HEK293 (cell line): ENCODE data around the gene ZNF688.
A peak's percentile ranks its signal among the peaks of the same experiment; 100 is the strongest.

Source experiments
- CTCF ChIA-PET: fragments of 350-600 bp; formaldehyde crosslinking; extraction: SDS; loops from one replicate; lab custom pipeline; 2021; ENCODE audit warnings: antibody characterized with exemption; lab: Yijun Ruan, JAX
- POLR2A ChIA-PET: fragments of 300-600 bp; formaldehyde crosslinking; extraction: SDS; loops from one replicate; lab custom pipeline; 2020; ENCODE audit warnings: antibody characterized with exemption, inconsistent platforms; lab: Yijun Ruan, JAX
- H3K27ac ChIP-seq: fragments of 200-500 bp; sonication (Bioruptor generic); 2 replicates; pipeline ENCODE4 v1.5.1; 2014; ENCODE audit warnings: low read depth, low read length, control low read depth, inconsistent platforms; ENCODE audit errors: extremely low read depth
- H3K36me3 ChIP-seq, 2 experiments: fragments of 200-500 bp in 1 of 2; sonication (Bioruptor generic) in 1 of 2; 1 replicate in 1 of 2; 2 replicates in 1 of 2; pipeline ENCODE4 v1.5.1; 2014 to 2017; ENCODE audit warnings: inconsistent platforms in 2 of 2, low read length in 2 of 2; ENCODE audit not compliant: control insufficient read depth in 2 of 2, insufficient read depth in 1 of 2
- H3K4me1 ChIP-seq: fragments of 200-500 bp; sonication (Bioruptor generic); 2 replicates; pipeline ENCODE4 v1.5.1; 2014; ENCODE audit warnings: mild to moderate bottlenecking, low read length, inconsistent platforms; ENCODE audit not compliant: control insufficient read depth, insufficient read depth
- H3K4me3 ChIP-seq: 2 replicates; pipeline ENCODE4 v1.5.1; 2011; ENCODE audit warnings: low read depth, mild to moderate bottlenecking, control low read depth, low read length, moderate library complexity
- H3K9me3 ChIP-seq: fragments of 200-500 bp; sonication (Bioruptor generic); 2 replicates; pipeline ENCODE4 v1.5.1; 2014; ENCODE audit warnings: low read depth, low read length, inconsistent platforms; ENCODE audit not compliant: control insufficient read depth, insufficient read depth
- FEZF1 ChIP-seq: fragments of 450-650 bp; formaldehyde crosslinking; IDR thresholded peaks from 2 replicates; pipeline ENCODE4 v1.5.1; 2016; ENCODE audit warnings: missing biosample characterization, missing genetic modification characterization
- GLIS1 ChIP-seq: fragments of 450-650 bp; formaldehyde crosslinking; IDR thresholded peaks from 2 replicates; pipeline ENCODE4 v1.5.1; 2016; ENCODE audit warnings: missing biosample characterization, missing genetic modification characterization
- KLF1 ChIP-seq: fragments of 450-650 bp; formaldehyde crosslinking; IDR thresholded peaks from 2 replicates; pipeline ENCODE4 v1.5.1; 2016; ENCODE audit warnings: missing biosample characterization, missing genetic modification characterization
- PRDM1 ChIP-seq: fragments of 450-650 bp; formaldehyde crosslinking; IDR thresholded peaks from 2 replicates; pipeline ENCODE4; 2016; ENCODE audit warnings: missing biosample characterization, missing genetic modification characterization
- SETDB1 ChIP-seq: IDR thresholded peaks from one replicate; pipeline ENCODE4 v1.6.1; 2017; ENCODE audit warnings: mild to moderate bottlenecking, low read length, moderate library complexity, mixed read lengths; ENCODE audit not compliant: insufficient read length
- SP2 ChIP-seq: fragments of 450-650 bp; formaldehyde crosslinking; IDR thresholded peaks from 2 replicates; pipeline ENCODE4 v1.5.1; 2016; ENCODE audit warnings: missing biosample characterization, missing genetic modification characterization
- TRIM28 ChIP-seq: IDR thresholded peaks from 2 replicates; pipeline ENCODE4 v1.6.1; 2011; ENCODE audit warnings: low read length, control low read depth, borderline replicate concordance
- YY1 ChIP-seq: fragments of 450-650 bp; formaldehyde crosslinking; IDR thresholded peaks from 2 replicates; pipeline ENCODE4 v1.5.1; 2018; ENCODE audit warnings: missing biosample characterization, missing genetic modification characterization
- YY2 ChIP-seq: fragments of 450-650 bp; formaldehyde crosslinking; IDR thresholded peaks from 2 replicates; pipeline ENCODE4 v1.5.1; 2016; ENCODE audit warnings: missing biosample characterization, missing genetic modification characterization
- ZBTB10 ChIP-seq: fragments of 450-650 bp; formaldehyde crosslinking; IDR thresholded peaks from 2 replicates; pipeline ENCODE4 v1.5.1; 2016; ENCODE audit warnings: missing biosample characterization, missing genetic modification characterization
- ZBTB17 ChIP-seq: fragments of 450-650 bp; formaldehyde crosslinking; IDR thresholded peaks from 2 replicates; pipeline ENCODE4 v1.5.1; 2016; ENCODE audit warnings: missing biosample characterization, missing genetic modification characterization
- ZFP41 ChIP-seq: fragments of 450-650 bp; formaldehyde crosslinking; IDR thresholded peaks from 2 replicates; pipeline ENCODE4 v1.5.1; 2016; ENCODE audit warnings: missing biosample characterization, missing genetic modification characterization, borderline replicate concordance
- ZNF10 ChIP-seq: fragments of 450-650 bp; formaldehyde crosslinking; IDR thresholded peaks from 2 replicates; pipeline ENCODE4 v1.5.1; 2017; ENCODE audit warnings: missing biosample characterization, missing genetic modification characterization
- ZNF2 ChIP-seq: fragments of 450-650 bp; formaldehyde crosslinking; IDR thresholded peaks from 2 replicates; pipeline ENCODE4 v1.5.1; 2016; ENCODE audit warnings: missing biosample characterization, missing genetic modification characterization
- ZNF223 ChIP-seq: fragments of 450-650 bp; formaldehyde crosslinking; IDR thresholded peaks from 2 replicates; pipeline ENCODE4 v1.5.1; 2016; ENCODE audit warnings: missing biosample characterization, missing genetic modification characterization
- ZNF239 ChIP-seq: fragments of 450-650 bp; formaldehyde crosslinking; IDR thresholded peaks from 2 replicates; pipeline ENCODE4 v1.5.1; 2016; ENCODE audit warnings: missing biosample characterization, missing genetic modification characterization
- ZNF24 ChIP-seq: fragments of 450-650 bp; formaldehyde crosslinking; IDR thresholded peaks from 2 replicates; pipeline ENCODE4 v1.5.1; 2016; ENCODE audit warnings: missing biosample characterization, missing genetic modification characterization
- ZNF354C ChIP-seq: fragments of 450-650 bp; formaldehyde crosslinking; IDR thresholded peaks from 2 replicates; pipeline ENCODE4 v1.5.1; 2016; ENCODE audit warnings: missing biosample characterization, missing genetic modification characterization, low read depth, borderline replicate concordance
- ZNF366 ChIP-seq: fragments of 450-650 bp; formaldehyde crosslinking; conservative IDR thresholded peaks from 2 replicates; pipeline ENCODE4 v1.5.1; 2016; ENCODE audit warnings: missing biosample characterization, missing genetic modification characterization
- ZNF423 ChIP-seq: fragments of 450-650 bp; formaldehyde crosslinking; IDR thresholded peaks from 2 replicates; pipeline ENCODE4 v1.5.1; 2016; ENCODE audit warnings: missing biosample characterization, missing genetic modification characterization
- ZNF610 ChIP-seq: fragments of 450-650 bp; formaldehyde crosslinking; IDR thresholded peaks from 2 replicates; pipeline ENCODE4 v1.5.1; 2016; ENCODE audit warnings: missing biosample characterization, missing genetic modification characterization, borderline replicate concordance
- ZNF624 ChIP-seq: fragments of 450-650 bp; formaldehyde crosslinking; IDR thresholded peaks from 2 replicates; pipeline ENCODE4 v1.5.1; 2017; ENCODE audit warnings: missing biosample characterization, missing genetic modification characterization
- ZNF785 ChIP-seq: fragments of 450-650 bp; formaldehyde crosslinking; IDR thresholded peaks from 2 replicates; pipeline ENCODE4 v1.5.1; 2016; ENCODE audit warnings: missing biosample characterization, missing genetic modification characterization
- ZSCAN16 ChIP-seq: fragments of 450-650 bp; formaldehyde crosslinking; IDR thresholded peaks from 2 replicates; pipeline ENCODE4 v1.5.1; 2016; ENCODE audit warnings: missing biosample characterization, missing genetic modification characterization
- ZSCAN30 ChIP-seq: fragments of 450-650 bp; IDR thresholded peaks from 2 replicates; pipeline ENCODE4 v1.5.1; 2018; ENCODE audit warnings: missing biosample characterization, mild to moderate bottlenecking, missing genetic modification characterization, moderate library complexity
- ZXDB ChIP-seq: fragments of 450-650 bp; formaldehyde crosslinking; IDR thresholded peaks from 2 replicates; pipeline ENCODE4 v1.5.1; 2016; ENCODE audit warnings: missing biosample characterization, missing genetic modification characterization
- TF ChIP-seq, protein P1 (sequence below): fragments of 450-650 bp; formaldehyde crosslinking; IDR thresholded peaks from 2 replicates; pipeline ENCODE4 v1.5.1; 2017; ENCODE audit warnings: missing biosample characterization, missing genetic modification characterization
- TF ChIP-seq, protein P2 (sequence below): fragments of 450-650 bp; formaldehyde crosslinking; IDR thresholded peaks from 2 replicates; pipeline ENCODE4 v1.5.0; 2017; ENCODE audit warnings: missing biosample characterization, missing genetic modification characterization, borderline replicate concordance

Gene ZNF688

GRCh38 chr16:30528799-30529457, 42.6 kb downstream of the ZNF688 start:
- CTCF ChIA-PET = interaction anchor here (0.6 to 1.9 kb wide), 5 partner anchors 69 to 437 kb away, joined by 3 to 6 read pairs (median 3); partner anchors contain the start of genes DCTPP1 and TBX6

DNA sequence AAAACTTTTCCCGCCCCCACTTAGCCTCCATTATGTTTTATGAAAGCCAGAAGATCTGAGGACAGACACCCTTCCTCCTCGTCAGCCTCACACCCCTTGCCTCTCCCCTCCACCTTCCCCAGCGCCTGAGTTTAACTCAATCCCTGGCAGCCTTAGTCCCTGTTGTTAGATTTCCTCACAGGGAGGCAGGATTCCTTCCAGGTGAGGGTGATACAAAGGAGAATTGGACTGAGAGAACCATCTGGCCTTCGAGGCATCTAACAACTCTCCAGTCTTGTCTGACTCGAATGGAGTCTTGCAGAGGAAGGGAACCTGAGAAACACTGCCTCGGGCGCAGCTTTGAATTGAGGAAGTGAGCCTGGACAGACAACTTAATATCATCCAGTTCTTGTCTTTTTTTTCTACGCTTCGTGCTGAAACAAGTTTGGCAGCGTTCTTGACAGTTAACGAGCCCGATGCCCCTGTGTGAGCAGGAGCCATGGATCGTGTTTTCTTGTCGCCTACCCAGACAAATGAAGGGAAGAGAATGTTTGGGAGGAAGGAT, 43.8 kb downstream of the ZNF688 start:
- POLR2A ChIA-PET = interaction anchor here (0.8 to 2.5 kb wide), 19 partner anchors 8 to 157 kb away, joined by 3 to 25 read pairs (median 4); partner anchors contain the start of genes DCTPP1, SEPHS2, TBC1D10B and ZNF48
- CTCF ChIA-PET = interaction anchor here (0.7 to 1.0 kb wide), 3 partner anchors 88 to 436 kb away, joined by 3 read pairs; partner anchors contain the start of gene TBX6
- peak overlapping the region; percentile 64 for H3K27ac ChIP-seq

More at GRCh38 chr16:30528799-30529457, 42.6 kb downstream of the ZNF688 start:
- Histone ChIP-seq H3K4me1 (peaks cover 12% of the 10 kb centered on the region), H3K36me3 (peaks cover 6 to 44% of the 10 kb centered on the region in 2 experiments; a peak in 2 of 3 replicates), H3K27ac (no peak overlapping the region), H3K4me3 (no peak overlapping the region), H3K9me3 (no peaks in the 10 kb centered on the region)
- POLR2A ChIA-PET = interaction anchor here (0.6 to 3.2 kb wide), 9 partner anchors 12 to 500 kb away, joined by 3 to 17 read pairs (median 3); partner anchors contain the start of genes DCTPP1, ZNF688 and ZNF764
- TF ChIP-seq ZSCAN16 (tag by site-specific recombination) = no peak
- no peak for TF ChIP-seq ZNF610 (tag by site-specific recombination)
- TF ChIP-seq KLF1 (tag by site-specific recombination) = peak; percentile 24; the same call in 1 of the 2 replicates
- TF ChIP-seq TRIM28 = no peak
- no peak for TF ChIP-seq ZSCAN30 (tag by site-specific recombination)
- peak; percentile 100 for TF ChIP-seq ZNF239

More for the DNA sequence above, 43.8 kb downstream of the ZNF688 start:
- peaks cover 6 to 38% of the 10 kb centered on the region in 2 experiments; a peak in 2 of 3 replicates for H3K36me3 ChIP-seq
- TF ChIP-seq ZNF785 (tag by site-specific recombination) (no peak), ZNF366 (peak; percentile 31; the same call in 1 of the 2 replicates), SETDB1 (no peak), ZFP41 (tag by site-specific recombination) (no peak), ZBTB17 (peak; percentile 84), ZNF354C (tag by site-specific recombination) (no peak), ZNF423 (tag by site-specific recombination) (no peak), SP2 (tag by site-specific recombination) (no peak), ZNF10 (tag by site-specific recombination) (no peak), ZNF2 (tag by site-specific recombination) (0 out of 2 replicates have a peak, but pooled peaks have one; percentile 8), ZNF223 (tag by site-specific recombination) (0 out of 2 replicates have a peak, but pooled peaks have one; percentile 19), GLIS1 (tag by site-specific recombination) (0 out of 2 replicates have a peak, but pooled peaks have one; percentile 0), FEZF1 (tag by site-specific recombination) (no peak), YY1 (tag by site-specific recombination) (peak; percentile 63; the same call in 1 of the 2 replicates), ZBTB10 (no peak), ZNF624 (no peak), ZXDB (0 out of 2 replicates have a peak, but pooled peaks have one; percentile 2), PRDM1 (tag by site-specific recombination) (peak; percentile 76), YY2 (tag by site-specific recombination) (peak; percentile 80; the same call in 1 of the 2 replicates), ZNF24 (tag by site-specific recombination) (peak; percentile 30; the same call in 1 of the 2 replicates)
- TF ChIP-seq, protein P1, sequence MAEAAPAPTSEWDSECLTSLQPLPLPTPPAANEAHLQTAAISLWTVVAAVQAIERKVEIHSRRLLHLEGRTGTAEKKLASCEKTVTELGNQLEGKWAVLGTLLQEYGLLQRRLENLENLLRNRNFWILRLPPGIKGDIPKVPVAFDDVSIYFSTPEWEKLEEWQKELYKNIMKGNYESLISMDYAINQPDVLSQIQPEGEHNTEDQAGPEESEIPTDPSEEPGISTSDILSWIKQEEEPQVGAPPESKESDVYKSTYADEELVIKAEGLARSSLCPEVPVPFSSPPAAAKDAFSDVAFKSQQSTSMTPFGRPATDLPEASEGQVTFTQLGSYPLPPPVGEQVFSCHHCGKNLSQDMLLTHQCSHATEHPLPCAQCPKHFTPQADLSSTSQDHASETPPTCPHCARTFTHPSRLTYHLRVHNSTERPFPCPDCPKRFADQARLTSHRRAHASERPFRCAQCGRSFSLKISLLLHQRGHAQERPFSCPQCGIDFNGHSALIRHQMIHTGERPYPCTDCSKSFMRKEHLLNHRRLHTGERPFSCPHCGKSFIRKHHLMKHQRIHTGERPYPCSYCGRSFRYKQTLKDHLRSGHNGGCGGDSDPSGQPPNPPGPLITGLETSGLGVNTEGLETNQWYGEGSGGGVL (tag by site-specific recombination) = peak; percentile 90; the same call in 1 of the 2 replicates
- TF ChIP-seq, protein P2, sequence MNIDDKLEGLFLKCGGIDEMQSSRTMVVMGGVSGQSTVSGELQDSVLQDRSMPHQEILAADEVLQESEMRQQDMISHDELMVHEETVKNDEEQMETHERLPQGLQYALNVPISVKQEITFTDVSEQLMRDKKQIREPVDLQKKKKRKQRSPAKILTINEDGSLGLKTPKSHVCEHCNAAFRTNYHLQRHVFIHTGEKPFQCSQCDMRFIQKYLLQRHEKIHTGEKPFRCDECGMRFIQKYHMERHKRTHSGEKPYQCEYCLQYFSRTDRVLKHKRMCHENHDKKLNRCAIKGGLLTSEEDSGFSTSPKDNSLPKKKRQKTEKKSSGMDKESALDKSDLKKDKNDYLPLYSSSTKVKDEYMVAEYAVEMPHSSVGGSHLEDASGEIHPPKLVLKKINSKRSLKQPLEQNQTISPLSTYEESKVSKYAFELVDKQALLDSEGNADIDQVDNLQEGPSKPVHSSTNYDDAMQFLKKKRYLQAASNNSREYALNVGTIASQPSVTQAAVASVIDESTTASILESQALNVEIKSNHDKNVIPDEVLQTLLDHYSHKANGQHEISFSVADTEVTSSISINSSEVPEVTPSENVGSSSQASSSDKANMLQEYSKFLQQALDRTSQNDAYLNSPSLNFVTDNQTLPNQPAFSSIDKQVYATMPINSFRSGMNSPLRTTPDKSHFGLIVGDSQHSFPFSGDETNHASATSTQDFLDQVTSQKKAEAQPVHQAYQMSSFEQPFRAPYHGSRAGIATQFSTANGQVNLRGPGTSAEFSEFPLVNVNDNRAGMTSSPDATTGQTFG (tag by site-specific recombination) = no peak
- TF ChIP-seq, all 188 proteins: peak for 11
- Histone ChIP-seq H3K4me3 (peak overlapping the region; percentile 13; the same call in 1 of the 2 replicates), H3K4me1 (peaks cover 9% of the 10 kb centered on the region), H3K9me3 (no peaks in the 10 kb centered on the region)
